Measurements from ENCODE around the gene KIF26A. TPM values are rescaled to one million over a fixed set of nuclear protein-coding genes. Genes with fewer than 3 reads are reported as not detected.

KIF26A gene
- total RNA-seq, 1 donor from 2014 or later: 1.4 TPM

DNA sequence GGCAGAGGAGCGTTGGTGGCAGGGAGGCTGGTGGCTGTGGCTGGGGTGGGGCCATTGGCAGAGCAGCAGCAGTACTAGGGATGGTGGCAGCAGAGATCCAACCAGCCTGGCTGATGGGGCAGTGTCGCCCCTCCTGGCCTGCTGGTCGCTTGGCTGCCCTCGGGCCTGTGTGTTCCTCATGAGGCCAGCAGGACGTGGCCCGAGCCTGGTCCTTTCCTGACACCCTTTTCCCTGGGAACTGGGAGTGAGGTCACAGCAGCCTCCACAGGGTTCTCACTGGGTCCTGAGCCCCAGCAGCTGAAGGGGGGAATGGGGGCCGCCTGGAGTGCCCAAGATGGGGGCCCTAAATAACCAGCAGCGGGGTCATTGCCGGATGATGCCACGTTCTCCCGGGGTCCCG is 46.1 kb downstream of the KIF26A start:
- H3K9me3 ChIP-seq (ENCODE audit: insufficient read depth, low read depth, low read length): no peaks in the 10 kb centered on the region
- Mint-ChIP-seq H3K27me3 (ENCODE audit: low read depth, unreplicated experiment) (peaks cover 7% of the 10 kb centered on the region), H3K4me1 (ENCODE audit: low read depth, unreplicated experiment) (no peaks in the 10 kb centered on the region), H3K36me3 (ENCODE audit: low read depth, unreplicated experiment) (no peaks in the 10 kb centered on the region), H3K4me3 (ENCODE audit: unreplicated experiment) (no peak overlapping the region), H3K9me3 (ENCODE audit: unreplicated experiment) (no peaks in the 10 kb centered on the region), H3K27ac (ENCODE audit: unreplicated experiment) (no peak overlapping the region)
- H3K4me3 ChIP-seq (ENCODE audit: insufficient read depth, low read depth, low read length): no peak overlapping the region
- DNase-seq (ENCODE audit: low read depth): no peak
- no peaks in the 10 kb centered on the region for H3K27me3 ChIP-seq (ENCODE audit: insufficient read depth, low read length)
- FAIRE-seq: no peak
- no peaks in the 10 kb centered on the region for H3K4me1 ChIP-seq (ENCODE audit: insufficient read depth, low read length)
- H3K9ac ChIP-seq (ENCODE audit: low read length): no peak overlapping the region
- TF ChIP-seq EZH2 (IDR thresholded peaks at IDR 0.05; ENCODE audit: insufficient read depth, low read length): no peak
- TF ChIP-seq, protein P1, sequence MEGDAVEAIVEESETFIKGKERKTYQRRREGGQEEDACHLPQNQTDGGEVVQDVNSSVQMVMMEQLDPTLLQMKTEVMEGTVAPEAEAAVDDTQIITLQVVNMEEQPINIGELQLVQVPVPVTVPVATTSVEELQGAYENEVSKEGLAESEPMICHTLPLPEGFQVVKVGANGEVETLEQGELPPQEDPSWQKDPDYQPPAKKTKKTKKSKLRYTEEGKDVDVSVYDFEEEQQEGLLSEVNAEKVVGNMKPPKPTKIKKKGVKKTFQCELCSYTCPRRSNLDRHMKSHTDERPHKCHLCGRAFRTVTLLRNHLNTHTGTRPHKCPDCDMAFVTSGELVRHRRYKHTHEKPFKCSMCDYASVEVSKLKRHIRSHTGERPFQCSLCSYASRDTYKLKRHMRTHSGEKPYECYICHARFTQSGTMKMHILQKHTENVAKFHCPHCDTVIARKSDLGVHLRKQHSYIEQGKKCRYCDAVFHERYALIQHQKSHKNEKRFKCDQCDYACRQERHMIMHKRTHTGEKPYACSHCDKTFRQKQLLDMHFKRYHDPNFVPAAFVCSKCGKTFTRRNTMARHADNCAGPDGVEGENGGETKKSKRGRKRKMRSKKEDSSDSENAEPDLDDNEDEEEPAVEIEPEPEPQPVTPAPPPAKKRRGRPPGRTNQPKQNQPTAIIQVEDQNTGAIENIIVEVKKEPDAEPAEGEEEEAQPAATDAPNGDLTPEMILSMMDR (IDR thresholded peaks at IDR 0.05; ENCODE audit: insufficient read depth, low read depth, low read length): no peak
- no peaks in the 10 kb centered on the region for H3K79me2 ChIP-seq (ENCODE audit: insufficient read depth, low read length)
- H3K27ac ChIP-seq (ENCODE audit: low read depth, low read length): no peak overlapping the region
- H3K4me2 ChIP-seq (ENCODE audit: low read length): no peak overlapping the region
- no peaks in the 10 kb centered on the region for H3K36me3 ChIP-seq (ENCODE audit: insufficient read depth, low read length)
- H2AFZ ChIP-seq (ENCODE audit: low read depth, low read length): no peak overlapping the region
- no peaks in the 10 kb centered on the region for H4K20me1 ChIP-seq (ENCODE audit: insufficient read depth, low read length)

DNA sequence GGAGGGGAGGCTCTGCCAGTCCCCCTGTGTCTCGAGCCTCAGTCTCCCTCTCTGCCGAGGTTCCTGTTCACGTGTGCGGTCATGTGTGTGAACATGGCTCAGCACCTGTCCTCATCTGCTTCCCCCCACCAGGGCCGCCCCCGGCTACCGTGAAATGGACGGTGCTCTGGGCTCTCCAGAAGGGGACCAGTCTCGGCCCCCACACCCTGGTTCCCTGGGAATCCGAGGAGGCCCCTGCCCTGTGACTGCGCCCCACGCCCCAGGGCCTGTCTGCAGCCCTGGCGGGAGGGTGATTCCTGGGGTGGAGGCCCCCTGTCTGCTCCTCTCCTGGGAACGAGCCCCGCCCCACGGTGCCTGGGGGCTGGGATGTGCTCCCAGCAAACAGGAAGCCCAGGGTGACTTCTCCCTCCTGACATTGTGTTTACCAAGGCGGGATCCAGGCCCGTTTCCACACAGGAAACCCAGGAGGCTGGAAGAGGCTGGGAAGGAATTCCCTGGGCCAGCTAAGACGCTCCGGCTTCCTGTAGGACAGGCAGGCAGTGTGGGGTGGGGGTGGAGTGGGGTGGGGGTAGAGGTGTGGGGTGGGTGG is 46.6 kb downstream of the KIF26A start:
- Histone ChIP-seq H3K27ac (ENCODE audit: low read depth, low read length) (no peak overlapping the region), H3K4me3 (ENCODE audit: insufficient read depth, low read depth, low read length) (no peak overlapping the region), H4K20me1 (ENCODE audit: insufficient read depth, low read length) (no peaks in the 10 kb centered on the region), H2AFZ (ENCODE audit: low read depth, low read length) (no peak overlapping the region), H3K9me3 (ENCODE audit: insufficient read depth, low read depth, low read length) (no peaks in the 10 kb centered on the region), H3K9ac (ENCODE audit: low read length) (no peak overlapping the region), H3K4me1 (ENCODE audit: insufficient read depth, low read length) (no peaks in the 10 kb centered on the region), H3K4me2 (ENCODE audit: low read length) (no peak overlapping the region), H3K36me3 (ENCODE audit: insufficient read depth, low read length) (no peaks in the 10 kb centered on the region), H3K79me2 (ENCODE audit: insufficient read depth, low read length) (no peaks in the 10 kb centered on the region), H3K27me3 (ENCODE audit: insufficient read depth, low read length) (no peaks in the 10 kb centered on the region)
- Mint-ChIP-seq H3K4me3 (ENCODE audit: unreplicated experiment) (no peak overlapping the region), H3K27me3 (ENCODE audit: low read depth, unreplicated experiment) (peaks cover 8% of the 10 kb centered on the region), H3K9me3 (ENCODE audit: unreplicated experiment) (no peaks in the 10 kb centered on the region), H3K27ac (ENCODE audit: unreplicated experiment) (no peak overlapping the region), H3K36me3 (ENCODE audit: low read depth, unreplicated experiment) (no peaks in the 10 kb centered on the region), H3K4me1 (ENCODE audit: low read depth, unreplicated experiment) (no peaks in the 10 kb centered on the region)
- FAIRE-seq (no peak), DNase-seq (ENCODE audit: low read depth) (no peak)
- TF ChIP-seq, protein P1 (IDR thresholded peaks at IDR 0.05; ENCODE audit: insufficient read depth, low read depth, low read length): no peak
- TF ChIP-seq EZH2 (IDR thresholded peaks at IDR 0.05; ENCODE audit: insufficient read depth, low read length): no peak

DNA sequence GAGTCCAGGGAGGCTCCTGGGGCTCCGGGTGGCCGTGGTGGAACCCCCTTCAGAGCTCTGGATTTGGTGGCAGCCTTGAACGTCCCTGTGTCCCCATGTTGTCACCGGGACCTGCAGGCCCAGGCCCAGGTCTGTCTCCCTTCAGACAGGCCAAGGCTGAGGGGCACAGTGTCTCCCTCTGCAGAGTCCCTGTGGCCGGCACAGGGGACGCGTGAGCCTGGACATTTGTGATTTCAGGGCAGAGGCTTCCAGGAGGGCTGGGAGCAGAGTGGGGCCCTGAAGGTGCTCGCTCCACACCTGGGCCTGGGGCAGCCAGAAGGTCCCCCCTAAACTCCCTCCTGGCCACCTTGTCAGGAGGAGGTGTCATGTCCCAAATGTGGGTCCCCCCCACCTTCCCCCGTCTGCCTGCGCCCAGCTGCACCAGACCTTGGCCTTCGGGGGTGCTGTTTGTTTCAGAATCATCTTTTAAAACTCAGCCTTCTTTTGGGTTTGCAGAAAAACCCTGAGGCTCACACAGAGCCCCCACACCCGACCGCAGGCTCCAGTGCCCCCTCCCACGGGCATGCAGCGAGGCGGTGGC is 47.6 kb downstream of the KIF26A start:
- no peaks in the 10 kb centered on the region for H3K4me1 ChIP-seq (ENCODE audit: insufficient read depth, low read length)
- H3K79me2 ChIP-seq (ENCODE audit: insufficient read depth, low read length): no peaks in the 10 kb centered on the region
- H3K9me3 ChIP-seq (ENCODE audit: insufficient read depth, low read depth, low read length): no peaks in the 10 kb centered on the region
- H4K20me1 ChIP-seq (ENCODE audit: insufficient read depth, low read length): no peaks in the 10 kb centered on the region
- Mint-ChIP-seq H3K27me3 (ENCODE audit: low read depth, unreplicated experiment) (peaks cover 5% of the 10 kb centered on the region), H3K9me3 (ENCODE audit: unreplicated experiment) (no peaks in the 10 kb centered on the region), H3K27ac (ENCODE audit: unreplicated experiment) (no peak overlapping the region), H3K4me3 (ENCODE audit: unreplicated experiment) (no peak overlapping the region), H3K36me3 (ENCODE audit: low read depth, unreplicated experiment) (no peaks in the 10 kb centered on the region), H3K4me1 (ENCODE audit: low read depth, unreplicated experiment) (no peaks in the 10 kb centered on the region)
- H2AFZ ChIP-seq (ENCODE audit: low read depth, low read length): no peak overlapping the region
- no peak for DNase-seq (ENCODE audit: low read depth)
- TF ChIP-seq, protein P1 (IDR thresholded peaks at IDR 0.05; ENCODE audit: insufficient read depth, low read depth, low read length): no peak
- TF ChIP-seq EZH2 (IDR thresholded peaks at IDR 0.05; ENCODE audit: insufficient read depth, low read length): no peak
- no peaks in the 10 kb centered on the region for H3K36me3 ChIP-seq (ENCODE audit: insufficient read depth, low read length)
- no peak overlapping the region for H3K4me2 ChIP-seq (ENCODE audit: low read length)
- no peak overlapping the region for H3K27ac ChIP-seq (ENCODE audit: low read depth, low read length)
- H3K9ac ChIP-seq (ENCODE audit: low read length): no peak overlapping the region
- no peaks in the 10 kb centered on the region for H3K27me3 ChIP-seq (ENCODE audit: insufficient read depth, low read length)
- no peak overlapping the region for H3K4me3 ChIP-seq (ENCODE audit: insufficient read depth, low read depth, low read length)
- FAIRE-seq: no peak

Data from astrocyte (in vitro differentiated cells and primary cell).